ENCODE measurements around the gene AQP7. TPM values are rescaled to one million over a fixed set of nuclear protein-coding genes. Genes with fewer than 3 reads are reported as not detected.
"Not testable (repeated sequence)": the region's sequence is repeated elsewhere in the genome, so short reads cannot be mapped to it uniquely, and the experiment has no call there.

Gene AQP7
- total and polyA plus RNA-seq, 4 donors: 4.8 to 22.3 (median 14.5) TPM

DNA sequence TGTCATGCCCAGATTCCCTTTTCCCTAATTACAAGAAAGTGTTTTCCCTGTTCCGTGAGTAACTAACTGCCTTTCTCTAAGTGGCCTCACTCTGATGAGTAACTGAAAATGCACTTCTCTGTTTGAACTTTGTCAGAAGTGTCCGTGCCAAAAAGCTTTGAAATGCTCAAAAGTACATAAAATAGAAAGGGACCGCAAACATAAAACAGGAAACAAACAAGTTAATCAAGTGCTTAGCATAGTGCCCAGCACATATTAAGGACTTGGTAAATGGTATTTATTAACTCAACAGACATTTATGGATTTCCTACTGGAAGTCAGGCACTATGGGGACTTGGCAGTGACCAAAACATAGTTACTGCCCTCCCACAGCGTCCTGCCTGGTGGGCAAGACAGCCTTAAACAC is 22.8 kb upstream of the AQP7 start:
- H3K4me1 ChIP-seq (ENCODE audit: control insufficient read depth in 4 of 4, insufficient read depth in 4 of 4, low read length in 3 of 4): peaks cover 0 to 7% (median 3%) of the 10 kb centered on the region in 4 donors
- H3K27me3 ChIP-seq (ENCODE audit: control insufficient read depth in 4 of 4, insufficient read depth in 4 of 4, low read length in 3 of 4): no peaks in the 10 kb centered on the region
- H3K27ac ChIP-seq (ENCODE audit: low read depth in 1 of 2, low read length in 2 of 2): peak overlapping the region in 1 of 2 donors; percentile 23
- no peak overlapping the region for H3K4me3 ChIP-seq (ENCODE audit: low read depth in 1 of 3, low read length in 3 of 3)
- no peak overlapping the region for H3K9ac ChIP-seq (ENCODE audit: low read depth in 1 of 2, low read length in 2 of 2)
- H3K36me3 ChIP-seq (ENCODE audit: control insufficient read depth in 4 of 4, insufficient read depth in 3 of 4, low read depth in 1 of 4, low read length in 3 of 4): no peaks in the 10 kb centered on the region
- no peak for TF ChIP-seq CTCF (IDR thresholded peaks at IDR 0.05; ENCODE audit: low read depth, low read length, missing input control)
- peak; percentile 28 for TF ChIP-seq SP1 (IDR thresholded peaks at IDR 0.05)
- no peak for TF ChIP-seq ZBTB33 (IDR thresholded peaks at IDR 0.05)
- peak in 1 of 2 donors; percentile 15 for TF ChIP-seq RXRA (IDR thresholded peaks at IDR 0.05)
- TF ChIP-seq, protein P1, sequence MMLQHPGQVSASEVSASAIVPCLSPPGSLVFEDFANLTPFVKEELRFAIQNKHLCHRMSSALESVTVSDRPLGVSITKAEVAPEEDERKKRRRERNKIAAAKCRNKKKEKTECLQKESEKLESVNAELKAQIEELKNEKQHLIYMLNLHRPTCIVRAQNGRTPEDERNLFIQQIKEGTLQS (IDR thresholded peaks at IDR 0.05): no peak
- TF ChIP-seq HNF4A (conservative IDR thresholded peaks at IDR 0.05): peak; percentile 35 to 38
- 28% methylated on average over 4 of the region's 4 CpGs for WGBS
- DNase-seq (ENCODE audit: low spot score): no peak
- no peaks in the 10 kb centered on the region for H3K9me3 ChIP-seq (ENCODE audit: control insufficient read depth in 4 of 4, low read length in 3 of 4)

- not testable (repeated sequence) for DNase-seq (ENCODE audit: low spot score); H3K9ac ChIP-seq (ENCODE audit: low read depth in 1 of 2, low read length in 2 of 2); H3K36me3 ChIP-seq (ENCODE audit: control insufficient read depth in 4 of 4, insufficient read depth in 3 of 4, low read depth in 1 of 4, low read length in 3 of 4); H3K27me3 ChIP-seq (ENCODE audit: control insufficient read depth in 4 of 4, insufficient read depth in 4 of 4, low read length in 3 of 4); H3K27ac ChIP-seq (ENCODE audit: low read depth in 1 of 2, low read length in 2 of 2); H3K4me3 ChIP-seq (ENCODE audit: low read depth in 1 of 3, low read length in 3 of 3); H3K4me1 ChIP-seq (ENCODE audit: control insufficient read depth in 4 of 4, insufficient read depth in 4 of 4, low read length in 3 of 4); H3K9me3 ChIP-seq (ENCODE audit: control insufficient read depth in 4 of 4, low read length in 3 of 4)
- WGBS: 94% methylated on average over 6 of the region's 6 CpGs
These were observed 22.1 kb upstream of the AQP7 start for GRCh38 chr9:33424492-33424891.

DNA sequence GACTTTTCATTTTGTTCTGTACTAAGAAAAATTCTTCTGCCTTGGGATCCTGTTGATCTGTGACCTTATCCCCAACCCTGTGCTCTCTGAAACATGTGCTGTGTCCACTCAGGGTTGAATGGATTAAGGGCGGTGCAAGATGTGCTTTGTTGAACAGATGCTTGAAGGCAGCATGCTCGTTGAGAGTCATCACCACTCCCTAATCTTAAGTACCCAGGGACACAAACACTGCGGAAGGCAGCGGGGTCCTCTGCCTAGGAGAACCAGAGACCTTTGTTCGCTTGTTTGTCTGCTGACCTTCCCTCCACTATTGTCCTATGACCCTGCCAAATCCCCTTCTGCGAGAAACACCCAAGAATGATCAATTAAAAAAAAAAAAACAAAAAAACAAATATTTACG is 21.7 kb upstream of the AQP7 start:
- H3K27ac ChIP-seq (ENCODE audit: low read depth in 1 of 2, low read length in 2 of 2); H3K9ac ChIP-seq (ENCODE audit: low read depth in 1 of 2, low read length in 2 of 2); H3K36me3 ChIP-seq (ENCODE audit: control insufficient read depth in 4 of 4, insufficient read depth in 3 of 4, low read depth in 1 of 4, low read length in 3 of 4); DNase-seq (ENCODE audit: low spot score); H3K27me3 ChIP-seq (ENCODE audit: control insufficient read depth in 4 of 4, insufficient read depth in 4 of 4, low read length in 3 of 4); H3K9me3 ChIP-seq (ENCODE audit: control insufficient read depth in 4 of 4, low read length in 3 of 4); H3K4me3 ChIP-seq (ENCODE audit: low read depth in 1 of 3, low read length in 3 of 3); H3K4me1 ChIP-seq (ENCODE audit: control insufficient read depth in 4 of 4, insufficient read depth in 4 of 4, low read length in 3 of 4): not testable (repeated sequence)
- WGBS: 60% methylated on average over 7 of the region's 7 CpGs

DNA sequence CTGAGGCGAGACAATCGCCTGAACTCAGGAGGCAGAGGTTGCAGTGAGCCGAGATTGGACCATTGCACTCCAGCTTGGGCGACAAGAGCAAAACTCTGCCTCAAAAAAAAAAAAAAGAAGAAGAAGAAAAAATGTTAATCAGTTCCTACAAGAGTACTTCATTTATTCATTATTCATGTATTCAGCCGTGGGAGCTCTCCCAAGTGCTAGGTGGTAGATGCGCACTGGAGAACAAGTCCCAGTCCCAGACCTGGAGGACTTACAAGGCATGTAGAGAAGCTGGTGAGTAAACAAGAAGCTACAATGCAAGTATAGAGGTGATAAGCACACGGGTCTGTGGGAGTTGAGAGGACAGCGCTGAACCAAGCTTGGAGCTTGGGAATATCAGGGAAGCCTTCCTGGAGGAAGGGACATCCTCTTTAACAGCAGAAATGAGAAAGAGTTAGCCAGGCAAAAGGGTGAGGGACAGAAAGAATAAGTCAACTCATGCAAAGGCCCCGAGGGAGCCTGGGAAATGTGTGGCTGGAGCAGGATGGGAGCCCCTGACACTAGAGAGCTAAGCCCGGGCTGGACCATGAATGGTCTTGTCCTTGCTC is 17.4 kb upstream of the AQP7 start:
- H3K27me3 ChIP-seq (ENCODE audit: control insufficient read depth in 4 of 4, insufficient read depth in 4 of 4, low read length in 3 of 4): no peaks in the 10 kb centered on the region
- no peak overlapping the region for H3K4me3 ChIP-seq (ENCODE audit: low read depth in 1 of 3, low read length in 3 of 3)
- peaks cover 6 to 21% (median 15%) of the 10 kb centered on the region in 4 donors for H3K4me1 ChIP-seq (ENCODE audit: control insufficient read depth in 4 of 4, insufficient read depth in 4 of 4, low read length in 3 of 4)
- H3K9me3 ChIP-seq (ENCODE audit: control insufficient read depth in 4 of 4, low read length in 3 of 4): no peaks in the 10 kb centered on the region
- DNase-seq (ENCODE audit: low spot score): no peak
- 88% methylated on average over 10 of the region's 10 CpGs for WGBS
- no peak overlapping the region for H3K9ac ChIP-seq (ENCODE audit: low read depth in 1 of 2, low read length in 2 of 2)
- no peaks in the 10 kb centered on the region for H3K36me3 ChIP-seq (ENCODE audit: control insufficient read depth in 4 of 4, insufficient read depth in 3 of 4, low read depth in 1 of 4, low read length in 3 of 4)
- no peak overlapping the region for H3K27ac ChIP-seq (ENCODE audit: low read depth in 1 of 2, low read length in 2 of 2)
- no peak for TF ChIP-seq FOXA1 (IDR thresholded peaks at IDR 0.05)
- TF ChIP-seq NR2F2 (IDR thresholded peaks at IDR 0.05): no peak
- no peak for TF ChIP-seq YY1 (IDR thresholded peaks at IDR 0.05)
- TF ChIP-seq GABPA (IDR thresholded peaks at IDR 0.05 in 1 of 2, conservative IDR thresholded peaks at IDR 0.05 in 1 of 2): no peak
- TF ChIP-seq HNF4G (IDR thresholded peaks at IDR 0.05): no peak
- TF ChIP-seq REST (IDR thresholded peaks at IDR 0.05): no peak
- TF ChIP-seq RAD21 (IDR thresholded peaks at IDR 0.05): no peak
- no peak for TF ChIP-seq ZBTB33 (IDR thresholded peaks at IDR 0.05)
- TF ChIP-seq SP1 (IDR thresholded peaks at IDR 0.05): no peak

Data from liver (tissue), 9 donors.